C4-2B (cell line): ENCODE results near the gene AKIRIN1.

Experiments
- CTCF ChIP-seq: fragments of 450-650 bp; conservative IDR thresholded peaks from 2 replicates; pipeline ENCODE4 v1.5.1; 2017; ENCODE audit warnings: mild to moderate bottlenecking
- ZFX ChIP-seq: fragments of 450-650 bp; IDR thresholded peaks from 2 replicates; pipeline ENCODE4 v1.6.1; 2017

GRCh38 chr1:39034114-39034654, 43.1 kb downstream of the AKIRIN1 start:
- TF ChIP-seq CTCF (no peak), ZFX (no peak)
